Activated CD8-positive, alpha-beta memory T cell treated with anti-CD3 and anti-CD28 coated beads for 48 hours (primary cell): ENCODE results near the gene ZNF423.

ENCODE experiments used
- DNase-seq, 3 experiments: peaks; one replicate each; pipeline ENCODE4 v3.0.0-alpha.2; 2020; ENCODE audit warnings: low read depth in 2 of 3, low spot score in 2 of 3

The ZNF423 gene

GRCh38 chr16:49731911-49732310 lies 124.0 kb downstream of the ZNF423 start:
- DNase-seq, result no peak

- DNase-seq, result no peak
These were observed 125.1 kb downstream of the ZNF423 start for GRCh38 chr16:49730772-49731171.

GRCh38 chr16:49727611-49728010 lies 128.3 kb downstream of the ZNF423 start:
- no peak for DNase-seq

GRCh38 chr16:49726155-49726554 lies 129.8 kb downstream of the ZNF423 start:
- no peak for DNase-seq

GRCh38 chr16:49725651-49726050 lies 130.3 kb downstream of the ZNF423 start:
- no peak for DNase-seq

GRCh38 chr16:49724774-49725173 lies 131.1 kb downstream of the ZNF423 start:
- DNase-seq, result no peak

- DNase-seq, result no peak
These were observed 132.6 kb downstream of the ZNF423 start for GRCh38 chr16:49723310-49723709.

- DNase-seq, result no peak
These were observed 135.7 kb downstream of the ZNF423 start for GRCh38 chr16:49720225-49720624.

- DNase-seq, result no peak
These were observed 138.2 kb downstream of the ZNF423 start for GRCh38 chr16:49717689-49718088.

- DNase-seq, result no peak
These were observed 139.5 kb downstream of the ZNF423 start for GRCh38 chr16:49716339-49716934.

- no peak for DNase-seq
These were observed 142.1 kb downstream of the ZNF423 start for GRCh38 chr16:49713770-49714169.

- DNase-seq, result no peak
These were observed 143.4 kb downstream of the ZNF423 start for GRCh38 chr16:49712542-49712941.

- DNase-seq, result no peak
These were observed 143.8 kb downstream of the ZNF423 start for GRCh38 chr16:49712106-49712505.

GRCh38 chr16:49709057-49709456 lies 146.9 kb downstream of the ZNF423 start:
- no peak for DNase-seq

- DNase-seq, result no peak
These were observed 147.4 kb downstream of the ZNF423 start for GRCh38 chr16:49708491-49708890.

- DNase-seq, result no peak
These were observed 149.1 kb downstream of the ZNF423 start for GRCh38 chr16:49706620-49707355.

GRCh38 chr16:49704586-49705155 lies 151.2 kb downstream of the ZNF423 start:
- no peak for DNase-seq

- DNase-seq, result no peak
These were observed 152.4 kb downstream of the ZNF423 start for GRCh38 chr16:49703483-49703882.

GRCh38 chr16:49701789-49702494 lies 154.0 kb downstream of the ZNF423 start:
- DNase-seq, result no peak

GRCh38 chr16:49701065-49701685 lies 154.7 kb downstream of the ZNF423 start:
- DNase-seq, result no peak

- no peak for DNase-seq
These were observed 155.5 kb downstream of the ZNF423 start for GRCh38 chr16:49700251-49701064.
